HG03439 (cell line): ENCODE measurements around the gene PGBD4.
"Not testable (repeated sequence)": the region's sequence is repeated elsewhere in the genome, so short reads cannot be mapped to it uniquely, and the experiment has no call there.

Experiments used
- ATAC-seq: cut with Tn5 transposase; IDR thresholded peaks from one replicate; pipeline ENCODE4 v1.9.1; 2021; ENCODE audit warnings: mild to moderate bottlenecking, moderate library complexity; ENCODE audit not compliant: unreplicated experiment

PGBD4 gene

DNA sequence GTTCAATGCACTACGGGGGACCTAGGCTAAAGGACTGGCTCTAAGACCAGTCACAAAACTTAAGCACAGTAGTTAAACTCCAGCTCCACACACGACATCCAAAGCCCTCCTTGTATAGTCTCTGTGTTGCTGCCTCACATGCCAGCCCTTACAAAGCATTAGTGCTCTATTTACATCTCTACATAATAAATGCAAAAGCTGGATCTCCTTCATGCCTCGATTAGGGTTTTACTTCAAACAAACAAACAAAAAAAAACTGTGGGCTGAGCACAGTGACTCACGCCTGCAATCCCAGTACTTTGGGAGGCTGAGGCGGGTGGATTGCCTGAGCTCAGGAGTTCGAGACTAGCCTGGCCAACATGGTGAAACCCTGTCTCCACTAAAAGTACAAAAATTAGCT is 9.6 kb downstream of the PGBD4 start:
- no peak for ATAC-seq

DNA sequence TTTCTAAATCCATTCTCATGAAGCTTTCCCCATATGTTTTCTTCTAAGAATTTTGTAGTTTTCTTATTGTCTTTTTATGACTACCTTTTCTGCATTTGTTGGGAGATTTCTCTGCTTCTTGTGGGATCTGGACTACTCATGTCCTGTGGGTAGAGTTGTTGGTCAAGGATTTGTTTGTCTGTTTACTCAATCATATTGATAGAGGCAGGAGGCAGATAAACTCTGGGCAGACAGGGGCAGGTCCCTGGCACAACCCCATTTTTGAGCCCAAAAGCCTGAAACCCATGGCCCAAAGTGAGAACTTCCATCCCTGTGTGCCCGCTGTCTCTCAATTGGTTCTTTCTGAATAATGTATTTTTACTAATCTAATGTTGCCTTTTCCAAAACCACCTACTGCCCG is 12.3 kb downstream of the PGBD4 start:
- ATAC-seq = no peak

- no peak for ATAC-seq
These were observed 12.9 kb downstream of the PGBD4 start for GRCh38 chr15:34114739-34115138.

GRCh38 chr15:34116620-34117019 is 14.7 kb downstream of the PGBD4 start:
- ATAC-seq = no peak

GRCh38 chr15:34119291-34119690 is 17.4 kb downstream of the PGBD4 start:
- ATAC-seq = no peak

DNA sequence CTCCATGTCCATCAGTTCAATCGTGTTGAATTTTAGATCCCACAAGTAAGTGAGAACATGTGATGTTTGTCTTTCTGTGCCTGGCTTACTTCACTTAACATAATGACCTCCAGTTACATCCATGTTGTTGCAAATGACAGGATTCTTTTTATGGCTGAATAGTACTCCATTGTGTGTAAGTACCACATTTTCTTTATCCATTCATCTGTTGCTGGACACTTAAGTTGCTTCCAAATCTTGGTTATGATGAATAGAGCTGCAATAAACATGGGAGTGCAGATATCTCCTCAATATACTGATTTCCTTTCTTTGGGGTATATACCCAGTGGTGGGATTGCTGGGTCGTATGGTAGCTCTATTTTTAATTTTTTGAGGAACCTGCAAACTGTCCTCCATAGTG is 18.5 kb downstream of the PGBD4 start:
- not testable (repeated sequence) for ATAC-seq

- ATAC-seq = not testable (repeated sequence)
These were observed 19.9 kb downstream of the PGBD4 start for GRCh38 chr15:34121786-34122185.

DNA sequence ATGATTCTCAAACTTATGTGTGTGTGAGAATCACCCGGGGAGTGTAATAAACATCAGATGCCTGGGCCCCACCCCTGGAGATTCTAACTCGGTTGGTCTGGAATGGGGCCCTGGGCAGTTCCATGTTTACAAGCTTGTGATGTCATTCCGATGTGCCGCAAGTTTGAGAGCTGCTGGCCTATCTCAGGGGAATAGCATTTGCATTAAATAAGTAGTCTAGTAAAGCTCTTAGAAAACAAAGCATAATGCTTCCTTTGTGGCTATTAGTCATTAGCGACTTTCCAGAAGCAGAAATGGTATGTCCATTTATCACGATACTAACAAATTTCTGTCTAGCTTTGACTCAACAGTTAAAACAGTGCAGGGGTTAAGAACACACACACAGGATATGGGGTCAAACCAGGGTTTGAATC is 20.9 kb downstream of the PGBD4 start:
- no peak for ATAC-seq

DNA sequence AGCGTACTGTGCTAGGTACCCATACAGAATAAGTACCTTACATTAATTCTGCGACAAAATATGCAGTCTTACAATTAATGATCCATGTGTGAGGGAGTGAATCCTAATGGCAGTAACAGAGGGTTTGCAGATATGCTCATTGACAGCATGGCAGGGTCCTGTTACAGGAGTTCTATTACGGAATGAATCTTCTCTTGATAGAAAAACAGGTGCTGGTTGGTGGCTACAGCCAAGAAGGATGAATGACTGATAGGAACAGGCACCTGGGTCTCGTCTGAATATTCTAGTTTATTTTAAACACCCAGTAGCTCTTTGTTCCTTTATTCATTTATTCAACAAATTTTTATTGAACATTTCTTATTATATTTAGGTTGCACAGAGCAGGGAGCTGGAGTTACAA is 22.8 kb downstream of the PGBD4 start:
- ATAC-seq = no peak

- ATAC-seq = no peak
These were observed 24.1 kb downstream of the PGBD4 start for GRCh38 chr15:34125945-34126344.

DNA sequence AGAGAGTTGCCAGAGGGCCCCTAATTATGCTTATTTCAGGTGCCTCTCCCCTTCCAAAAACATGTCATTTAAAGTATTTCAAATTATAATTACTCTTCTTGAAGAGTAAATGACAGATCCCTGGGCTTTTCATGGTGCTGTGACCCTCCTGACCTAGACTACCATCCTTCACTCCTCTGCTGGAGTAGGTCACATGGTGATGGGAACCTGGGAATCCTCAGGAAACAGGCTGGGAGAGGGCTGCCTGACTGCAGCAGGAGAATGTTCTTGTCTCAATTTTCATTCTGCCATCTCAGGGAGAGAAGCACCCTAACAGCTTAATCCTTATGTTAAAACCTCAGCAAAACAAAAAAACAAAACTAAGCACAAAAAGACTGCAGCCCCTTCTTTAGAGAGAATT is 24.6 kb downstream of the PGBD4 start:
- no peak for ATAC-seq

DNA sequence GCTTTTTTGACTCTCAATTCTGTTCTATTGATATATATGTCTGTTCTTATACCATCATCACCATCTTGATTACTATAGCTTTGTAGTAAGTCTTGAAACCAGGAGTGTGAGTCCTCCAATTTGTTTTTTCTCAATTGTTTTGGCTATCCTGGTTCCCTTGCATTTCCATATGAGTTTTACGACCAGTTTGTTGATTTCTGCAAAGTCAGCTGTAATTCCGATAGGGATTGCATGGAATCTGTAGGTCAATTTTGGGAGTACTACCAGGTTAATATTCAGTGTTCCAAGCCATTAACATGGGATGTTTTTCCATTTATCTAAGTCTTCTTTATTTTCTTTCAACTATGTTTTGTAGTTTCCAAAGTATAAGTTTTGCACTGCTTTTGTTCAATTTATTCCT is 27.0 kb downstream of the PGBD4 start:
- no peak for ATAC-seq

- no peak for ATAC-seq
These were observed 31.0 kb downstream of the PGBD4 start for GRCh38 chr15:34132881-34133280.

DNA sequence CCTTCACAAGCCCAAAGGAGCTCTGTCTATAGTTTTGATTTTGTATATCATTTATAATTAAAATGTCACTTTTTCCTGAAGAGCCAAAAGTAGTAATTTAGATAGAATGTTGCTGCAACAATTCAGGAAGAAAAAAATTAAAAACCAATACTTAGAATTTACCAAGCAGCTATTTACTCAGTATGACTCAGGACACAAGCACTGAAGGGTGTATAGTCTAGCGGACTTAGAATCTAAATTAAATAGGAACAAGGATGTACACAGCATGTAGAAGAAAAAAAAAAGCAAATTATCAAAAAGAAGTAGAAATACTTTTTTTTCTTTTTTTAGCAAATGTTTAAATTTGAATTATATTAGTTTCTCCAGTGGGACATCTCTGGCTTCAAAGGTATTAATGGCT is 31.6 kb downstream of the PGBD4 start:
- no peak for ATAC-seq

DNA sequence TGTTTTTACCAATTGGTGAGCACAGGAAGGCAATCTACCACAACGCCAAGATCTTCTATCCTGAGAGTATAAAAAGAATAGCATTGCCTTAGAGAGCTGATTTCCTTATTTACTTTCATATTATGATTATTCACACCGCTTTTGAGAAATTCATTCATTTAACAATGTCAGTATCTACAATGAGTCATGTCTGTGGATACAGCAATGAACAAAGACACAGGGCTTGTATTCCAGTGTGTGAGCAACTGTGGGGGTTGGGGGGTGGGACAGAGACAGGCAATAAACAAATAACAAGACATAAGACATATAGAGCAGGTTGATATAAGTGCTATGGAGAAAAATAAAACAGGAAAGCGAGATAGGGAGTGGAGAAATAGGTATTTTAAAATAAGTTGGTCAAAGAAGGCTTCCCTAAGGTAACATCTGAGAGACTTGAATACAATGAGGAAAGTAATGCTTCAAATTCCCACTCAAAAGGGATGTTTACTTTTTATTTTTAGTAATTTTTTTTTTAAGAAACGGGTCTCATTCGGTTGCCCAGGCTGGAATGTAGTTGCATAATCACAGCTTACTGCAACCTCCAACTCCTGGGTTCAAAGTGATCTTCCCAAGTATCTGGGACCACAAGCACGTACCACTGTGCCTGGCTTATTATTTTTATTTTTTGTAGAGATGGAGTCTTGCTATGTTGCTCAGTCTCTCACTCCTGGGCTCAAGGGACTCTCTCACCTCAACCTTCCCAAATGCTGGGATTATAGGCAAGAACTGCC is 45.7 kb downstream of the PGBD4 start:
- no peak for ATAC-seq

GRCh38 chr15:34154725-34155204 is 52.9 kb downstream of the PGBD4 start:
- ATAC-seq = no peak

GRCh38 chr15:34155859-34156258 is 54.0 kb downstream of the PGBD4 start:
- no peak for ATAC-seq
